ENCODE measurements around the gene HAGH. TPM values are rescaled to one million over a fixed set of nuclear protein-coding genes. Genes with fewer than 3 reads are reported as not detected.

The HAGH gene
- total RNA-seq, 1 experiment from 2014 or later: 36.0 TPM

GRCh38 chr16:1825864-1826690 lies 548 bp downstream of the HAGH start:
- 0 out of 2 replicates have a peak, but pooled peaks have one; percentile 3 for TF ChIP-seq KAT7 (CRISPR knock-in tag; IDR thresholded peaks at IDR 0.05; ENCODE audit: borderline replicate concordance)
- TF ChIP-seq PREB (CRISPR knock-in tag; IDR thresholded peaks at IDR 0.05; ENCODE audit: borderline replicate concordance): no peak
- TF ChIP-seq ZNF416 (CRISPR knock-in tag; IDR thresholded peaks at IDR 0.05): no peak
- Mint-ChIP-seq H3K9me3 (no peaks in the 10 kb centered on the region), H3K27me3 (ENCODE audit: low read depth) (peaks cover 2% of the 10 kb centered on the region; the same call in 1 of the 2 replicates), H3K4me3 (peak overlapping the region; percentile 65), H3K27ac (no peak overlapping the region), H3K36me3 (no peaks in the 10 kb centered on the region), H3K4me1 (peaks cover 19% of the 10 kb centered on the region)
- CTCF ChIA-PET: interaction anchor here (0.8 kb wide), 1 partner anchor 43 kb away, joined by 4 read pairs; the partner anchor contains the start of genes NUBP2 and SPSB3
- ATAC-seq (peak; percentile 63), DNase-seq (ENCODE audit: low spot score) (peak; percentile 60)
- POLR2A ChIA-PET: no interaction called here

GRCh38 chr16:1825381-1825863 lies 1.2 kb downstream of the HAGH start:
- H3K4me1 Mint-ChIP-seq: peaks cover 19% of the 10 kb centered on the region
- H3K36me3 Mint-ChIP-seq: no peaks in the 10 kb centered on the region
- no peak overlapping the region for H3K27ac Mint-ChIP-seq
- peak overlapping the region; percentile 65 for H3K4me3 Mint-ChIP-seq
- no peaks in the 10 kb centered on the region for H3K9me3 Mint-ChIP-seq
- ChIA-PET POLR2A (no interaction called here), CTCF (interaction anchor here (0.8 kb wide), 1 partner anchor 43 kb away, joined by 4 read pairs; the partner anchor contains the start of genes NUBP2 and SPSB3)
- ATAC-seq (no peak), DNase-seq (ENCODE audit: low spot score) (no peak)
- H3K27me3 Mint-ChIP-seq (ENCODE audit: low read depth): peaks cover 2% of the 10 kb centered on the region; the same call in 1 of the 2 replicates
- TF ChIP-seq JUN (CRISPR knock-in tag; IDR thresholded peaks at IDR 0.05) (no peak), CREM (CRISPR knock-in tag; IDR thresholded peaks at IDR 0.05) (no peak), SMAD3 (CRISPR knock-in tag; IDR thresholded peaks at IDR 0.05; ENCODE audit: borderline replicate concordance) (no peak), ATF6 (CRISPR knock-in tag; IDR thresholded peaks at IDR 0.05) (no peak), GRHL2 (CRISPR knock-in tag; IDR thresholded peaks at IDR 0.05; ENCODE audit: insufficient replicate concordance, severe bottlenecking) (no peak), ZBTB43 (CRISPR knock-in tag; IDR thresholded peaks at IDR 0.05) (no peak), E2F4 (CRISPR knock-in tag; IDR thresholded peaks at IDR 0.05; ENCODE audit: borderline replicate concordance, low read depth) (no peak), ZNF425 (CRISPR knock-in tag; conservative IDR thresholded peaks at IDR 0.05) (no peak), IRF1 (CRISPR knock-in tag; IDR thresholded peaks at IDR 0.05) (no peak), EMX1 (CRISPR knock-in tag; IDR thresholded peaks at IDR 0.05) (no peak), GABPB1 (CRISPR knock-in tag; IDR thresholded peaks at IDR 0.05) (no peak), TP53 (CRISPR knock-in tag; IDR thresholded peaks at IDR 0.05) (no peak), ATF1 (CRISPR knock-in tag; IDR thresholded peaks at IDR 0.05) (no peak), ZNF263 (CRISPR knock-in tag; IDR thresholded peaks at IDR 0.05; ENCODE audit: low read depth) (no peak), CBFB (CRISPR knock-in tag; IDR thresholded peaks at IDR 0.05; ENCODE audit: low read depth) (no peak), FOXJ3 (CRISPR knock-in tag; IDR thresholded peaks at IDR 0.05; ENCODE audit: borderline replicate concordance) (no peak), ZNF532 (CRISPR knock-in tag; IDR thresholded peaks at IDR 0.05; ENCODE audit: borderline replicate concordance) (no peak)

Measured in WTC11 (cell line).